A673 (cell line): Measurements from ENCODE around the gene SLC6A9. TPM values are rescaled to one million over a fixed set of nuclear protein-coding genes. Genes with fewer than 3 reads are reported as not detected.

Source experiments
- BruUV-seq: library from RNA; stranded (reverse); fragments of 400-500 nt; replicated peaks from 2 replicates; lab custom pipeline; 2021; lab: Mats Ljungman, UMichigan
- CTCF ChIA-PET: fragments of 300-600 bp; sonication (Branson Sonifier 250); formaldehyde crosslinking; loops from one replicate; lab custom pipeline; 2022; ENCODE audit warnings: antibody characterized with exemption; lab: Charles Lee
- POLR2A ChIA-PET: fragments of 300-600 bp; sonication (Branson Sonifier 250); formaldehyde crosslinking; loops from one replicate; lab custom pipeline; 2022; ENCODE audit warnings: antibody characterized with exemption; ENCODE audit not compliant: low non-redundant PET; lab: Charles Lee
- DNase-seq: peaks from one replicate; pipeline ENCODE4 v3.0.0-alpha.2; 2015; ENCODE audit warnings: low spot score
- H3K27ac ChIP-seq: fragments of 200-600 bp; sonication (generic); 2 replicates; pipeline ENCODE4 v1.5.1; 2016; ENCODE audit warnings: mixed run types, low read depth, mild to moderate bottlenecking, mixed read lengths, antibody characterized with exemption, low read length; ENCODE audit not compliant: poor library complexity, severe bottlenecking
- H3K27me3 ChIP-seq: fragments of 200-600 bp; sonication (generic); replicated peaks from 2 replicates; pipeline ENCODE4 v1.6.1; 2017; ENCODE audit warnings: mixed run types, low read depth, mild to moderate bottlenecking, mixed read lengths, antibody characterized with exemption, low read length; ENCODE audit not compliant: insufficient read depth, poor library complexity
- H3K36me3 ChIP-seq: fragments of 200-600 bp; sonication (generic); 2 replicates; pipeline ENCODE4 v1.6.1; 2016; ENCODE audit warnings: mixed run types, mild to moderate bottlenecking, mixed read lengths, antibody characterized with exemption, low read length; ENCODE audit not compliant: insufficient read depth, poor library complexity, severe bottlenecking
- H3K4me1 ChIP-seq: fragments of 200-600 bp; sonication (generic); 2 replicates; pipeline ENCODE4 v1.6.1; 2017; ENCODE audit warnings: mixed run types, mild to moderate bottlenecking, mixed read lengths, antibody characterized with exemption, low read length; ENCODE audit not compliant: insufficient read depth, poor library complexity, severe bottlenecking
- H3K4me3 ChIP-seq: fragments of 200-600 bp; sonication (generic); 2 replicates; pipeline ENCODE4 v1.5.1; 2016; ENCODE audit warnings: low read depth, mixed run types, mild to moderate bottlenecking, mixed read lengths, low read length; ENCODE audit not compliant: poor library complexity, severe bottlenecking
- H3K9me3 ChIP-seq: fragments of 200-600 bp; sonication (generic); 2 replicates; pipeline ENCODE4 v1.6.1; 2016; ENCODE audit warnings: mixed run types, low read depth, mild to moderate bottlenecking, mixed read lengths, antibody characterized with exemption, low read length; ENCODE audit not compliant: poor library complexity, severe bottlenecking
- EZH2 ChIP-seq: fragments of 200-600 bp; sonication (generic); IDR thresholded peaks from 2 replicates; pipeline ENCODE4 v1.6.1; 2017; ENCODE audit warnings: borderline replicate concordance, low read depth, mild to moderate bottlenecking, mixed read lengths, antibody characterized with exemption, low read length; ENCODE audit not compliant: poor library complexity, severe bottlenecking
- intact Hi-C: fragments of 100-400 bp; cut with micrococcal nuclease; formaldehyde crosslinking; loops from one replicate; pipeline ENCODE4 v1.10.0; 2022; ENCODE audit not compliant: unreplicated experiment
- total RNA-seq: library from RNA; stranded (reverse); gene quantifications from 2 replicates; pipeline ENCODE4 v1.2.3, GENCODE V29; 2021
- TF ChIP-seq, protein P1 (sequence below): fragments of 300-800, 200-600 bp; sonication (generic); conservative IDR thresholded peaks from 2 replicates; pipeline ENCODE4 v1.5.1; 2017; ENCODE audit warnings: low read depth, mild to moderate bottlenecking, antibody characterized with exemption, low read length, moderate library complexity, mixed read lengths

The SLC6A9 gene
- total RNA-seq, 1 experiment from 2014 or later: 31.4 TPM

- ChIA-PET POLR2A (interaction anchor here (0.6 kb wide), 2 partner anchors 10 to 37 kb away, joined by 10 read pairs; partner anchors contain the start of gene SLC6A9), CTCF (interaction anchor here (0.6 to 1.8 kb wide), 3 partner anchors 54 to 930 kb away, joined by 3 to 13 read pairs (median 5); no protein-coding TSS in a partner anchor)
- Histone ChIP-seq H3K4me1 (peaks cover 19% of the 10 kb centered on the region), H3K4me3 (no peak overlapping the region), H3K27ac (no peak overlapping the region), H3K9me3 (no peaks in the 10 kb centered on the region), H3K36me3 (no peaks in the 10 kb centered on the region), H3K27me3 (no peaks in the 10 kb centered on the region)
- no TSS peak for BruUV-seq
- TF ChIP-seq, protein P1, sequence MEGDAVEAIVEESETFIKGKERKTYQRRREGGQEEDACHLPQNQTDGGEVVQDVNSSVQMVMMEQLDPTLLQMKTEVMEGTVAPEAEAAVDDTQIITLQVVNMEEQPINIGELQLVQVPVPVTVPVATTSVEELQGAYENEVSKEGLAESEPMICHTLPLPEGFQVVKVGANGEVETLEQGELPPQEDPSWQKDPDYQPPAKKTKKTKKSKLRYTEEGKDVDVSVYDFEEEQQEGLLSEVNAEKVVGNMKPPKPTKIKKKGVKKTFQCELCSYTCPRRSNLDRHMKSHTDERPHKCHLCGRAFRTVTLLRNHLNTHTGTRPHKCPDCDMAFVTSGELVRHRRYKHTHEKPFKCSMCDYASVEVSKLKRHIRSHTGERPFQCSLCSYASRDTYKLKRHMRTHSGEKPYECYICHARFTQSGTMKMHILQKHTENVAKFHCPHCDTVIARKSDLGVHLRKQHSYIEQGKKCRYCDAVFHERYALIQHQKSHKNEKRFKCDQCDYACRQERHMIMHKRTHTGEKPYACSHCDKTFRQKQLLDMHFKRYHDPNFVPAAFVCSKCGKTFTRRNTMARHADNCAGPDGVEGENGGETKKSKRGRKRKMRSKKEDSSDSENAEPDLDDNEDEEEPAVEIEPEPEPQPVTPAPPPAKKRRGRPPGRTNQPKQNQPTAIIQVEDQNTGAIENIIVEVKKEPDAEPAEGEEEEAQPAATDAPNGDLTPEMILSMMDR: no peak
- TF ChIP-seq EZH2: no peak
- DNase-seq: no peak
- intact Hi-C loops: no loop called here
These were observed 37.2 kb downstream of the SLC6A9 start for GRCh38 chr1:43994071-43994470.

- no TSS peak for BruUV-seq
- POLR2A ChIA-PET: no interaction called here
- Histone ChIP-seq H3K27ac (no peak overlapping the region), H3K9me3 (no peaks in the 10 kb centered on the region), H3K4me3 (no peak overlapping the region), H3K27me3 (no peaks in the 10 kb centered on the region), H3K4me1 (peaks cover 19% of the 10 kb centered on the region), H3K36me3 (no peaks in the 10 kb centered on the region)
- intact Hi-C loops: no loop called here
- TF ChIP-seq EZH2: no peak
- TF ChIP-seq, protein P1: no peak
- DNase-seq: no peak
- CTCF ChIA-PET: interaction anchor here (0.6 to 1.8 kb wide), 4 partner anchors 54 to 930 kb away, joined by 3 to 13 read pairs (median 4); no protein-coding TSS in a partner anchor
These were observed 37.9 kb downstream of the SLC6A9 start for GRCh38 chr1:43993206-43993914.

GRCh38 chr1:43992232-43992995 lies 38.8 kb downstream of the SLC6A9 start:
- BruUV-seq: no TSS peak
- CTCF ChIA-PET: interaction anchor here (0.6 to 1.8 kb wide), 2 partner anchors 55 to 511 kb away, joined by 3 to 13 read pairs; no protein-coding TSS in a partner anchor
- POLR2A ChIA-PET: interaction anchor here (0.7 kb wide), 1 partner anchor 702 kb away, joined by 3 read pairs; no protein-coding TSS in a partner anchor

More at GRCh38 chr1:43992232-43992995, 38.8 kb downstream of the SLC6A9 start:
- intact Hi-C loops: no loop called here
- TF ChIP-seq, protein P1: no peak
- no peak for TF ChIP-seq EZH2
- H3K4me3 ChIP-seq: peak overlapping the region; percentile 72
- peaks cover 19% of the 10 kb centered on the region for H3K4me1 ChIP-seq
- DNase-seq: no peak
- peak overlapping the region; percentile 65 for H3K27ac ChIP-seq
- H3K27me3 ChIP-seq: no peaks in the 10 kb centered on the region
- no peaks in the 10 kb centered on the region for H3K9me3 ChIP-seq
- H3K36me3 ChIP-seq: no peaks in the 10 kb centered on the region
